ENCODE measurements around the gene SND1.

The SND1 gene

GRCh38 chr7:128071801-128072200 lies 419.8 kb downstream of the SND1 start:
- H3K4me1 ChIP-seq (ENCODE audit: control insufficient read depth in 2 of 2, insufficient read depth in 2 of 2, low read length in 2 of 2) = peaks cover 3 to 4% of the 10 kb centered on the region in 2 donors
- H3K9me3 ChIP-seq (ENCODE audit: control insufficient read depth in 2 of 2, low read length in 2 of 2) = no peaks in the 10 kb centered on the region
- H3K27me3 ChIP-seq (ENCODE audit: control insufficient read depth in 2 of 2, insufficient read depth in 2 of 2, low read length in 2 of 2) = no peaks in the 10 kb centered on the region
- H3K9ac ChIP-seq (ENCODE audit: low read depth in 1 of 2, low read length in 2 of 2) = no peak overlapping the region
- H3K36me3 ChIP-seq (ENCODE audit: control insufficient read depth in 2 of 2, insufficient read depth in 2 of 2, low read length in 2 of 2) = peaks cover 2 to 14% of the 10 kb centered on the region in 2 donors
- H3K4me3 ChIP-seq (ENCODE audit: low read length in 2 of 2) = no peak overlapping the region
- no peak overlapping the region for H3K27ac ChIP-seq (ENCODE audit: low read depth in 2 of 2, low read length in 2 of 2)

GRCh38 chr7:128073671-128074310 lies 421.8 kb downstream of the SND1 start:
- Histone ChIP-seq H3K9me3 (ENCODE audit: control insufficient read depth in 2 of 2, low read length in 2 of 2) (no peaks in the 10 kb centered on the region), H3K27ac (ENCODE audit: low read depth in 2 of 2, low read length in 2 of 2) (no peak overlapping the region), H3K27me3 (ENCODE audit: control insufficient read depth in 2 of 2, insufficient read depth in 2 of 2, low read length in 2 of 2) (no peaks in the 10 kb centered on the region), H3K4me1 (ENCODE audit: control insufficient read depth in 2 of 2, insufficient read depth in 2 of 2, low read length in 2 of 2) (peaks cover 9 to 10% of the 10 kb centered on the region in 2 donors), H3K4me3 (ENCODE audit: low read length in 2 of 2) (no peak overlapping the region), H3K9ac (ENCODE audit: low read depth in 1 of 2, low read length in 2 of 2) (no peak overlapping the region), H3K36me3 (ENCODE audit: control insufficient read depth in 2 of 2, insufficient read depth in 2 of 2, low read length in 2 of 2) (peaks cover 10 to 21% of the 10 kb centered on the region in 2 donors)

- H3K9me3 ChIP-seq (ENCODE audit: control insufficient read depth in 2 of 2, low read length in 2 of 2) = no peaks in the 10 kb centered on the region
- peaks cover 9 to 10% of the 10 kb centered on the region in 2 donors for H3K4me1 ChIP-seq (ENCODE audit: control insufficient read depth in 2 of 2, insufficient read depth in 2 of 2, low read length in 2 of 2)
- H3K36me3 ChIP-seq (ENCODE audit: control insufficient read depth in 2 of 2, insufficient read depth in 2 of 2, low read length in 2 of 2) = peaks cover 13 to 24% of the 10 kb centered on the region in 2 donors
- no peaks in the 10 kb centered on the region for H3K27me3 ChIP-seq (ENCODE audit: control insufficient read depth in 2 of 2, insufficient read depth in 2 of 2, low read length in 2 of 2)
- no peak overlapping the region for H3K4me3 ChIP-seq (ENCODE audit: low read length in 2 of 2)
- H3K9ac ChIP-seq (ENCODE audit: low read depth in 1 of 2, low read length in 2 of 2) = no peak overlapping the region
- no peak overlapping the region for H3K27ac ChIP-seq (ENCODE audit: low read depth in 2 of 2, low read length in 2 of 2)
These were observed 422.3 kb downstream of the SND1 start for GRCh38 chr7:128074336-128074735.

GRCh38 chr7:128074736-128075135 lies 422.7 kb downstream of the SND1 start:
- H3K9me3 ChIP-seq (ENCODE audit: control insufficient read depth in 2 of 2, low read length in 2 of 2) = no peaks in the 10 kb centered on the region
- H3K27ac ChIP-seq (ENCODE audit: low read depth in 2 of 2, low read length in 2 of 2) = no peak overlapping the region
- no peaks in the 10 kb centered on the region for H3K27me3 ChIP-seq (ENCODE audit: control insufficient read depth in 2 of 2, insufficient read depth in 2 of 2, low read length in 2 of 2)
- H3K4me1 ChIP-seq (ENCODE audit: control insufficient read depth in 2 of 2, insufficient read depth in 2 of 2, low read length in 2 of 2) = peaks cover 9 to 10% of the 10 kb centered on the region in 2 donors
- no peak overlapping the region for H3K9ac ChIP-seq (ENCODE audit: low read depth in 1 of 2, low read length in 2 of 2)
- H3K36me3 ChIP-seq (ENCODE audit: control insufficient read depth in 2 of 2, insufficient read depth in 2 of 2, low read length in 2 of 2) = peaks cover 15 to 24% of the 10 kb centered on the region in 2 donors
- no peak overlapping the region for H3K4me3 ChIP-seq (ENCODE audit: low read length in 2 of 2)

GRCh38 chr7:128075242-128076095 lies 423.5 kb downstream of the SND1 start:
- Histone ChIP-seq H3K9ac (ENCODE audit: low read depth in 1 of 2, low read length in 2 of 2) (no peak overlapping the region), H3K36me3 (ENCODE audit: control insufficient read depth in 2 of 2, insufficient read depth in 2 of 2, low read length in 2 of 2) (peaks cover 15 to 24% of the 10 kb centered on the region in 2 donors), H3K4me1 (ENCODE audit: control insufficient read depth in 2 of 2, insufficient read depth in 2 of 2, low read length in 2 of 2) (peaks cover 9 to 10% of the 10 kb centered on the region in 2 donors), H3K4me3 (ENCODE audit: low read length in 2 of 2) (no peak overlapping the region), H3K27me3 (ENCODE audit: control insufficient read depth in 2 of 2, insufficient read depth in 2 of 2, low read length in 2 of 2) (no peaks in the 10 kb centered on the region), H3K27ac (ENCODE audit: low read depth in 2 of 2, low read length in 2 of 2) (no peak overlapping the region), H3K9me3 (ENCODE audit: control insufficient read depth in 2 of 2, low read length in 2 of 2) (no peaks in the 10 kb centered on the region)

GRCh38 chr7:128076196-128076795 lies 424.3 kb downstream of the SND1 start:
- H3K9ac ChIP-seq (ENCODE audit: low read depth in 1 of 2, low read length in 2 of 2) = no peak overlapping the region
- no peak overlapping the region for H3K27ac ChIP-seq (ENCODE audit: low read depth in 2 of 2, low read length in 2 of 2)

GRCh38 chr7:128076796-128077271 lies 424.8 kb downstream of the SND1 start:
- Histone ChIP-seq H3K27me3 (ENCODE audit: control insufficient read depth in 2 of 2, insufficient read depth in 2 of 2, low read length in 2 of 2) (no peaks in the 10 kb centered on the region), H3K36me3 (ENCODE audit: control insufficient read depth in 2 of 2, insufficient read depth in 2 of 2, low read length in 2 of 2) (peaks cover 22 to 33% of the 10 kb centered on the region in 2 donors), H3K4me3 (ENCODE audit: low read length in 2 of 2) (no peak overlapping the region), H3K9ac (ENCODE audit: low read depth in 1 of 2, low read length in 2 of 2) (no peak overlapping the region), H3K9me3 (ENCODE audit: control insufficient read depth in 2 of 2, low read length in 2 of 2) (no peaks in the 10 kb centered on the region), H3K27ac (ENCODE audit: low read depth in 2 of 2, low read length in 2 of 2) (peak overlapping the region in 1 of 2 donors; percentile 10), H3K4me1 (ENCODE audit: control insufficient read depth in 2 of 2, insufficient read depth in 2 of 2, low read length in 2 of 2) (peaks cover 9 to 10% of the 10 kb centered on the region in 2 donors)

More at GRCh38 chr7:128076196-128076795, 424.3 kb downstream of the SND1 start:
- H3K9me3 ChIP-seq (ENCODE audit: control insufficient read depth in 2 of 2, low read length in 2 of 2) = no peaks in the 10 kb centered on the region
- H3K27me3 ChIP-seq (ENCODE audit: control insufficient read depth in 2 of 2, insufficient read depth in 2 of 2, low read length in 2 of 2) = no peaks in the 10 kb centered on the region
- peaks cover 9 to 10% of the 10 kb centered on the region in 2 donors for H3K4me1 ChIP-seq (ENCODE audit: control insufficient read depth in 2 of 2, insufficient read depth in 2 of 2, low read length in 2 of 2)
- no peak overlapping the region for H3K4me3 ChIP-seq (ENCODE audit: low read length in 2 of 2)
- H3K36me3 ChIP-seq (ENCODE audit: control insufficient read depth in 2 of 2, insufficient read depth in 2 of 2, low read length in 2 of 2) = peaks cover 17 to 28% of the 10 kb centered on the region in 2 donors

- Histone ChIP-seq H3K4me1 (ENCODE audit: control insufficient read depth in 2 of 2, insufficient read depth in 2 of 2, low read length in 2 of 2) (peaks cover 9 to 10% of the 10 kb centered on the region in 2 donors), H3K9me3 (ENCODE audit: control insufficient read depth in 2 of 2, low read length in 2 of 2) (no peaks in the 10 kb centered on the region), H3K36me3 (ENCODE audit: control insufficient read depth in 2 of 2, insufficient read depth in 2 of 2, low read length in 2 of 2) (peaks cover 25 to 43% of the 10 kb centered on the region in 2 donors), H3K27ac (ENCODE audit: low read depth in 2 of 2, low read length in 2 of 2) (no peak overlapping the region), H3K27me3 (ENCODE audit: control insufficient read depth in 2 of 2, insufficient read depth in 2 of 2, low read length in 2 of 2) (no peaks in the 10 kb centered on the region), H3K9ac (ENCODE audit: low read depth in 1 of 2, low read length in 2 of 2) (no peak overlapping the region), H3K4me3 (ENCODE audit: low read length in 2 of 2) (no peak overlapping the region)
These were observed 426.3 kb downstream of the SND1 start for GRCh38 chr7:128078309-128078708.

- Histone ChIP-seq H3K27me3 (ENCODE audit: control insufficient read depth in 2 of 2, insufficient read depth in 2 of 2, low read length in 2 of 2) (no peaks in the 10 kb centered on the region), H3K36me3 (ENCODE audit: control insufficient read depth in 2 of 2, insufficient read depth in 2 of 2, low read length in 2 of 2) (peaks cover 28 to 45% of the 10 kb centered on the region in 2 donors), H3K9ac (ENCODE audit: low read depth in 1 of 2, low read length in 2 of 2) (no peak overlapping the region), H3K27ac (ENCODE audit: low read depth in 2 of 2, low read length in 2 of 2) (no peak overlapping the region), H3K4me3 (ENCODE audit: low read length in 2 of 2) (no peak overlapping the region), H3K4me1 (ENCODE audit: control insufficient read depth in 2 of 2, insufficient read depth in 2 of 2, low read length in 2 of 2) (peaks cover 9 to 10% of the 10 kb centered on the region in 2 donors), H3K9me3 (ENCODE audit: control insufficient read depth in 2 of 2, low read length in 2 of 2) (no peaks in the 10 kb centered on the region)
These were observed 428.2 kb downstream of the SND1 start for GRCh38 chr7:128080169-128080568.

GRCh38 chr7:128081351-128081750 lies 429.4 kb downstream of the SND1 start:
- no peaks in the 10 kb centered on the region for H3K27me3 ChIP-seq (ENCODE audit: control insufficient read depth in 2 of 2, insufficient read depth in 2 of 2, low read length in 2 of 2)
- H3K27ac ChIP-seq (ENCODE audit: low read depth in 2 of 2, low read length in 2 of 2) = no peak overlapping the region
- no peak overlapping the region for H3K9ac ChIP-seq (ENCODE audit: low read depth in 1 of 2, low read length in 2 of 2)
- no peaks in the 10 kb centered on the region for H3K9me3 ChIP-seq (ENCODE audit: control insufficient read depth in 2 of 2, low read length in 2 of 2)
- H3K4me3 ChIP-seq (ENCODE audit: low read length in 2 of 2) = no peak overlapping the region
- peaks cover 39 to 55% of the 10 kb centered on the region in 2 donors for H3K36me3 ChIP-seq (ENCODE audit: control insufficient read depth in 2 of 2, insufficient read depth in 2 of 2, low read length in 2 of 2)
- H3K4me1 ChIP-seq (ENCODE audit: control insufficient read depth in 2 of 2, insufficient read depth in 2 of 2, low read length in 2 of 2) = peaks cover 9 to 10% of the 10 kb centered on the region in 2 donors

Data from mucosa of rectum (tissue), 2 donors.